NCI-H82 treated with DMSO at 0.1 percent for 48 hours (cell line): Measurements from ENCODE around the gene DNAJC16.
A peak's percentile ranks its signal among the peaks of the same experiment; 100 is the strongest.
"Not testable (repeated sequence)": the region's sequence is repeated elsewhere in the genome, so short reads cannot be mapped to it uniquely, and the experiment has no call there.

Source experiments
- DNase-seq: peaks from one replicate; lab custom pipeline; 2025; ENCODE audit not compliant: unreplicated experiment; lab: John Stamatoyannopoulos, UW

Gene DNAJC16

GRCh38 chr1:15526490-15527339 lies at the start of gene DNAJC16:
TSS of gene DNAJC16 (plus strand) at chr1:15526848. CDS start at chr1:15529106, 2,258 bp downstream.
- peak; percentile 99 for DNase-seq

DNA sequence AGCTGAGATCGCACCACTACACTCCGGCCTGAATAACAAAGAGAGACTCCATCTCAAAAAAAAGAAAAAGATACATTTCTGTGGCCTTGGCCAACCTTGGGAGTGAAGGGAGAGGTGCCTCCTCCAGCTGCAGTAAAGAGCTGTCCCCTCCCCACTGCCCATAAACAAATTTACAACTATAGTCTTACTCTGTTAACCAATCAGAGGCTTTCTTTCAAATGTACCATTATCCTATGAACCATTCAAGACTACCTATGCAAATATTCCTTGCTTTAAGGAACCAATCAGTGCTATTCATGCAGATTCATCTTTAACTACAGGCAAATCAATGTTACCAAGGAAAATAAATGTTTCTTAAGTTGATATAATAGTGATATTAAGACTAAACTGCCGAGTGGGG lies 49.7 kb upstream of the DNAJC16 start:
- DNase-seq: no peak

GRCh38 chr1:15477646-15478212 lies 48.9 kb upstream of the DNAJC16 start:
- DNase-seq: no peak

DNA sequence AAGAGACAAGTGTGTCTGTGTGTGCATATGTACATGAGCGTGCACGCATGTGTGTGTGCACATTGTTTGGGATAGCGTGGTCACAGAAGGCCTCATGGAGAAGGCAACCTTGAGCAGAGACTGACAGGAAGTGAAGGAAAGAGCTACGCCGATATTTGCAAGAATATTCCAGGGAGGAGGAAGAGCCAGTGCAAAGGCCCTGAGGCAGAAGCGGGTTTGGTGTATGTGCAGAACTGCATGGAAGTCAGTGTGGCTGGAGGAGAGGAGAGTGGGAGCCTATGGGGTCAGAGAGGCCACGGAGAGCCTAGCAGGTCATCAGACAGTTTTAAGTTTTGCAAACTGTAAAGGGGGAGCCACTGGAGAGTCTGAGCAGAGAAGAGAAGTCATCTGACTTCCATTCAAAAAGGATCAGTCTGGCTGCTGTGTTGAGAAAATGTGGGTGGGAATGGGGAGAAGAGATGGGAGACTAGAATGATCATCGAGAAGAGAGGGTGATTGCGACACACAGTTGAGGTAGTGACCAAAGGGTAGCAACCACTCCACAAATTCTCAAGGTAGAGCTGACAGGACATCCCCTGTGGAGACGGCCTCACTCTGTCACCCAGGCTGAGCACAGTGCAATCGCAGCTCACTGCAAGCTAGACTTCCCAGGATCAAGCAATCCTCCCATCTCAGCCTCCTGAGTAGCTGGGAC lies 46.8 kb upstream of the DNAJC16 start:
- no peak for DNase-seq

DNA sequence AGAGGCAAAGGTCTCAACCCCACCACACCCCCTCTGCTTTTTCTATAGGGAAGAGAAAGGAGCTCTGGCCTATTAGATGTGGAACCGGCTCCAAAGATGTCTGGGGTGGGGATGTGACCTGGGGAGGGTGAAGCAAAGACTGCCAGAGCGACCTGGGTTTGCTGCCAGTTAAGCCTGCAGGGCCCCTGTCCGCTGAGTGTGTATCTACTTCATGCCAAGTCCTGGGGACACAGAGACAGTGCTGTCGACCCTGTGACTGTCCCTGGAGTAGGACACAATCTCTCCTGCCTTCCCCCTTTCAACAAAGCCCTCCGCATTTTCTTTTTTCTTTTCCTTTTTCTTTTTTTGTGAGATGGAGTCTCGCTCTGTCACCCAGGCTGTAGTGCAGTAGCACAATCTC lies 44.2 kb upstream of the DNAJC16 start:
- not testable (repeated sequence) for DNase-seq

DNA sequence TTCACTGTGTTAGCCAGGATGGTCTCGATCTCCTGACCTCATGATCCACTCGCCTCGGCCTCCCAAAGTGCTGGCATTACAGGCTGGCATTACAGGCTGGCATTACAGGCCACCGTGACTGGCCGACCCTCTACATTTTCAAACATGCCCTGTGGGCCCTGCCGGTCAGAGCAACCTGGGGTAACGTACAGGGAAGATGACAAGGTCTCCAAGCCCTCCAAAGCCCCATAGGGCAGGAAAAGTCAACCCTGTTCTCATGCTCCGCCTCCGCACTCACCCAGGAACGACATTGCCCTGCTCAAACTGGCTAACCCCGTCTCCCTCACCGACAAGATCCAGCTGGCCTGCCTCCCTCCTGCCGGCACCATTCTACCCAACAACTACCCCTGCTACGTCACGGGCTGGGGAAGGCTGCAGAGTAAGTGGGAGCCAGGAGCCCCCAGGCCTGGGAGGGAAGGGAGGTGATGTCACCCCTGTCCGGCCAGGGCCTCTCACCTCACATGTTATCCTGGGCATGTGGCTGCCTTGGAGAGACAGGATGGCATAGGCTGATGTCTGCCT lies 43.6 kb upstream of the DNAJC16 start:
- not testable (repeated sequence) for DNase-seq

DNA sequence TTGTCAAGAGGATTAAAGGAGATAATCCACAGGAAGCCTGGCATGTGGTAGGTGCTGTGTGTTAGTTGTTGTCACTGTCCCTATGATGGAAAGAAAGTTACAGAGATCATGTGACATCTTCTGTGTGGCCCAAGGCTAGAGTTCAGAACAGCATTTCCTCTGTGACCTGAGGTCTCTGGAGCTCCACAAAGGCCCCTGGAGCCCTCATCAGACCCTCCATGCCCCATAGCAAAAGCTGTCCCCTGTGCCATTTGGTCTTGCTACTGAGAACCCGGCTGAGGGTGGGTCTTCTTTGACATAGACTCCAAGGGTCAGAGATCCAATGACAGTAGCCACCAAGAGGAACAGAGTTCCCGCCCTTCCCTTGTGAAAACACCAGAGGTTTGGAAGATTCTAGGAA lies 42.7 kb upstream of the DNAJC16 start:
- peak; percentile 57 for DNase-seq

DNA sequence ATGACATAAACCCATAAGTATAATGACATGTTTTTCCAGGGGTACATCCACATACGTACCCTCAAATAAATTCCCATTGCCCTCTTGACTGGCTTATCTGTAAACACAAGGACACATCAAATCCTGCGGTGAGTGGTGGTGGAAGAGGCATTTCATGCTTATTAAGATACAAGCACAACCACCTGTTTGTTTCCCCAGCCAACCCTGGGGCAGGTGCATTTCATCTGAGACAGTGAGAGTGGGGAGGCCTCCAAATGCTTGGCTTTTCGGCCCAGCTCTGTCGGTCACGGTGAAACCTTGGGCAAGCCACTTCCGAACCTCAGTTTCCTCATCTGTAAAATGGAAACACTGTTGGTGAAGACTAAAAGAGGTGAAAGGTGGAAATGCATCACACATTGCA lies 42.2 kb upstream of the DNAJC16 start:
- DNase-seq: not testable (repeated sequence)

GRCh38 chr1:15485636-15486035 lies 41.0 kb upstream of the DNAJC16 start:
- DNase-seq: no peak

GRCh38 chr1:15486844-15487610 lies 39.6 kb upstream of the DNAJC16 start:
- not testable (repeated sequence) for DNase-seq

DNA sequence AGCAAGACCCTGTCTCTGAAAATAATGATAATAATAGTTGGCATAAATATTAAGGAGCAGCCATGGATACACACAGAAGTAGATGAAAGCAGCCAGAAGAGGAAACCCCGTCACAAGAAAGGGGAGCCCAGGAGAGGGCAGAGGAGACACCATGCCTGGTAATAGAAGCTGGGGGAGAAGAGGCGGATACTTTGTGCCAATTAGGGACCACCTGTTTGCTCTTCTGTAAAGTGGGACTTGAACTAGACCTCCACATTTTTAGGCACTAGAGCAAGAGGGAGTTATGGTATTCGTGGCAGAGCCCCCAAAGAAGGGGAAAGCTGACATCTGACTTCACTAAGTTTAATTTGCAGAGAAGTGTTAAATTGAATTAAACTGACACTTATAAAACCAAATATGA lies 38.3 kb upstream of the DNAJC16 start:
- DNase-seq: no peak

DNA sequence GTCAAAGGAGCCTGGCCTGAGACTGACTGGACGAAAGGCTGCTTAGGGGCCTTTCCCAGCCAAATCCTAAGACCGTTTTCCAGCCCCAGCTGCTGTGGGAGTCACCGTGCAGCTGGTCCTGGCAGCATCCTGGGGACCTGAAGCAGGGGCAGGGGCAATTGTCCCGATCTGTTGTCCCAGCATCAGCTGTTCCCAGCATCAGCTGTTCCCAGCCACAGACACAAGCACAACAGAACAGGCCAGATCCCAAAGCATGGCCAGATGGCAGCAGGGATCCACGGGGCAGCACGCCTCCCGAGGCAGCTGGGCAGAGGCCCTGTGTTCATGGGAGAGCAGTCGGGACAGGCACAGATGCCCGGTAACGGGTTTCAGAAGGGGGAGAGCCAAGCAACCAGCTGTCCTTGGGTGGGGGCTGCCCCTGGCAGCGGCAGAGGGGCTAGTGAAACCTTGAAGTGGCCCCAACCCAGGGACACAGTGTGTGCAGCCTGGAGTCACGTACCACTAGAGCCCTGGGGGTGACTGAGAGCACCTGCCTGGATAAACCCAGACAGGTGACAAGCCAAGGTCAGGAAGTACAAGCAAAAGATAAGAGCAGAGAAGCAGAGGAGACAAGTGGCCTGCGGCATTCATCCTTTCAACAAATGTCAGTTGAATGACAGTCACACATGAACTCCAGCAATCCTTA lies 37.5 kb upstream of the DNAJC16 start:
- no peak for DNase-seq

DNA sequence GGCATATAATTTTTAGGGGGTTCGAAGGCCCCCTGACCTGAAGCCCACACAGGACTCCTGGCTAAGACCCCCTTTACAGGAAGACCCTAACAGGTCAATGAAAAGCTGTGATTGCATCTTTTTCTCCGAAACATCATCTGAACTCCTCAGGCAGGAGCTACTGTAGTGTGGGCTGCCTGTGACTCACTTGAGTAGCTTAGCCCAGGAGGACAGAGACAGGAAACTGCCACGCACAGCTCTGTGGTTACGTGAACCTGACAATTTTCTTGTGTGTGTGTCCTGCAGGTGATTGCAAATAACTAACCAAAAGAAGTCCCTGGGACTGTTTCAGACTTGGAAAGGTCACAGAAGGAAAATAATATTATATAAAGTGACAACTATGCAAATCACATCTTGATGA lies 35.6 kb upstream of the DNAJC16 start:
- not testable (repeated sequence) for DNase-seq

DNA sequence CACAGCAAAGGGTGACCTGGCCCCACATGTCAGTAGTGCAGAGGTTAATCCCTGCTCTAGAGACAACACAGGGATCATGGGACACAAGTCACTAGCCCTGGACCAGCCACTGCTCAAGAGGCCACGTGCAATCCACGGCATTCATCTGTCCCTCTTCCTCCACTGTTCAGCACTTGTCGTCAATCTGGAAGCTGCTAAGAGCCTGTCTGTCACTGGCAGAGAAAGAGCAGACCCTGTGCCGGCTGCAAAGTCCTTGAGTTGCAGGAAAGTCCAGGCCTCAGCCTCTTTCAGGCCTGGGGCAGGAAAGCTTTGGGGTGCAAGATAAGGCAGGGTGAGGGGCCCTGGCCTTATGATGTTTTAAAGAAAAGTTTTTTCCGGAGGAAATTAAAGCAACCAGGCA lies 34.1 kb upstream of the DNAJC16 start:
- DNase-seq: no peak

DNA sequence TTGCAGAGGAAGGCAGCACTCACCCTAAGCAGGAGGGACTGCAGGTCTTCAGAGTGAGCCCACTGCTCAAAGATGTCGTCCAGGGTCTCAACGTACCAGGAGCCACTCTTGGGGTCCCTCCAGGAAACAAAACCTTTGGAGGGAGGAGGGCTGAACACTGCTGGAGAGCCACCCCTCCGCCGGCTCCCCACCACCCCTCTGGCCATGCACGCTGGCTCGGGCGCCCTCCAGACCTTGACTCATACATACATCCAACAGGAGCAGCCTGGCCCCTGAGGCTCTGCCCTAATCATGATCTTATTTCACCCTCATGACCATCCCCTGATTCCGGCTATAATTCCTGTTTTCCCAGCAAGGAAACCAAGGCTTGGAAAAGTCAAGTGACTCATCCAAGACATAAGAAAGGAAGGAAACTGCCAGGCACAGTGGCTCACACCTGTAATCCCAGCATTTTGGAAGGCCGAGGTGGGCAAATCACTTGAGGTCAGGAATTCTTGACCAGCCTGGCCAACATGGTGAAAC lies 32.7 kb upstream of the DNAJC16 start:
- no peak for DNase-seq

DNA sequence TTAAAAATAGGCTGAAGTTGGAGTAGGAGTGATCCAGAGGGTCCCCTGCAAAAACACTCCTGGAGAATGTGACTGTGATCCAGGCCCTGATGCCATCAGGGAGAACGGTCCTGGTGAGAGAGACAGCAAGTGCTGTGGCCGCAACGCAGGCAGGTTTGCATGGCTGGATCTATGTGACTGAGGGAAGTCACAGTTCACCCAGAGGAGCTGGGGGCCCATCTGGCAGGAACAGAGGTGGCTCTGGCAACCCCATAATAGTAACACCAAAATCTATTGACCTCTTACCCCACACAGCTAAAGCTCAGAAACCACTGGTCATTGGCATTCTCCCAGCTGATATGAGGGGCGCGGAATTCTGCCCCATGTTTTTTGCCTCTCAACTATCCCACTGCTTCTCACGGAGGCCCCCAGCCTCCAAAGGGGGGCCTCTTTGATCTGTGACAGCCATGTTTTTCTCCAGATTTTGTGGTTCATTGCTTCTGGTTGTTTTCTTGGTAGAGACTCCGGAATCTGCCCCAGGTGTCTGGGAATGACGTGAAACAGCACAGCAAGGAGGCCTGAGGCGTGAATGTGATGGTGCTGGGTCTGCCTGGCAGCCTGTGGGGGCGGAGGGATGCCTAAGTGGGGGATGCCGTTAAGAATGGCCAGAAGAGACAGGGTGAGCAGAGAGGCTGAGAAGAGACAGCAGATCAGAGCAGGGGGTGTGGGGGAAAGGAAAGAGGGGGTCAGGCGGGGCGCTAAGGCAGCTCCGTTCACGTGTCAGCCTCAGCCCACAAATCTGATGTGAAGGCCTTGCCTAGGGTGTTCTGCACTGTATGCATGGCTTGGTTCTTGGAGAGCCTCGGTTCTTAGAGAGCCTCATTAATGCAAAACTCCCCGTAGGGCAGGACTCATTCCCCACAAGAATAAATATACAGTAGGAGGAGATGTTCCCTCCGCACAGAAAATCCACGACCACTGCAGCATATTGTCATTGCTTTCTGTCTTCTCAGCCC lies 26.2 kb upstream of the DNAJC16 start:
- no peak for DNase-seq

GRCh38 chr1:15501208-15502032 lies 25.2 kb upstream of the DNAJC16 start:
- DNase-seq: peak; percentile 50

DNA sequence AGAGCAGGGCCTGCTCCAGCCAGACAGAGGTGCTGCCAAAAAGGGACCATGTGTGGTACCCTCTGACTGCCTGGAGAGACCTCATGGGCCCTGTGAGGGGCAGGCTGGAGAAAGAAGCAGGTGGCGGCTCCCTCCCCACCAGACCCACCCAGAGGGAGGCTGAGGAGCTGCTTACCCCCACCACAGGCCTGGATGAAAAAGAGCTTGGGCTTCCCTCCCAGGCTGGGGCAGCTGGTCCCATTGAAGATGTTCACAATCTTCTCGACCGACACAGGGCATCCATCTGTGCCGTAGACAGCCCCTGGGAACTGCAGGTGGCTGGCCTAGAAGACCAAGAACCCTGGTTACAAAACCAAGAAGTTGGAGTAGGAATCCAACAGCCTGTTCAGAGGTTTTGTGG lies 22.2 kb upstream of the DNAJC16 start:
- no peak for DNase-seq
